Adrenal gland (tissue), 12 donors: ENCODE measurements around the gene GTF2A1. TPM values are rescaled to one million over a fixed set of nuclear protein-coding genes. Genes with fewer than 3 reads are reported as not detected.

Experiments
- DNase-seq, 7 donors: peaks; one replicate each; pipeline ENCODE4 v3.0.0-alpha.2; 2019 to 2020
- H3K27ac ChIP-seq, 5 donors: fragments of 200-600 bp; sonication (generic) in 4 of 5; 1 replicate in 3 of 5; 2 replicates in 2 of 5; pipeline versions ENCODE4 v1.5.1 to v1.8.0; 2016 to 2020; ENCODE audit warnings: mild to moderate bottlenecking in 1 of 5
- H3K27me3 ChIP-seq: fragments of 200-600 bp; 2 replicates; pipeline ENCODE4 v1.8.0; 2021
- H3K36me3 ChIP-seq, 2 donors: fragments of 200-600 bp; replicated peaks in 1 of 2; 1 replicate in 1 of 2; 2 replicates in 1 of 2; pipeline versions ENCODE4 v1.5.1 to v1.8.0; 2018 to 2022
- H3K4me1 ChIP-seq, 2 donors: fragments of 200-600 bp; replicated peaks in 1 of 2; 1 replicate in 1 of 2; 2 replicates in 1 of 2; pipeline versions ENCODE4 v1.5.1 to v1.8.0; 2018 to 2021
- H3K4me3 ChIP-seq, 4 donors: fragments of 200-600 bp; sonication (generic) in 3 of 4; one replicate each; pipeline ENCODE4 v1.5.1; 2016 to 2018
- H3K9me3 ChIP-seq, 3 donors: fragments of 200-600 bp; sonication (generic) in 1 of 3; replicated peaks in 1 of 3; 1 replicate in 2 of 3; 2 replicates in 1 of 3; pipeline versions ENCODE4 v1.5.1 to v1.8.0; 2016 to 2021
- CTCF ChIP-seq, 6 experiments: fragments of 450-650 bp in 4 of 6; fragments of 200-600 bp in 2 of 6; sonication (generic) in 1 of 6; IDR thresholded peaks; 1 replicate in 5 of 6; 2 replicates in 1 of 6; pipeline versions ENCODE4 v1.5.1 to v1.8.0; 2016 to 2021; ENCODE audit warnings: antibody characterized with exemption in 6 of 6, mild to moderate bottlenecking in 2 of 6, moderate library complexity in 1 of 6
- POLR2A ChIP-seq, 2 donors: fragments of 450-650 bp; IDR thresholded peaks; one replicate each; pipeline ENCODE4 v1.6.1; 2017; ENCODE audit warnings: antibody characterized with exemption in 2 of 2, mild to moderate bottlenecking in 2 of 2, moderate library complexity in 1 of 2
- WGBS, 4 donors: extraction: QIAGEN DNeasy Blood & Tissue Kit in 2 of 4; methylation state at CpG; one replicate each; pipeline versions ENCODE4 v1.1.5 to v1.1.7; 2013 to 2017; 5-methylcytosine and 5-hydroxymethylcytosine counted together
- intact Hi-C, 2 donors: fragments of 100-400 bp; cut with DNase I; formaldehyde crosslinking; loops; one replicate each; pipeline versions ENCODE4 v1.14.1 to v1.15.0; 2022 to 2023
- polyA plus RNA-seq, 3 donors: library from polyadenylated mRNA; stranded (reverse); fragments of 200-250 nt in 2 of 3; fragments of 350-450 nt in 1 of 3; fragmentation: Illumina TruSeq in 1 of 3; extraction: RNeasy Lipid Tissue Mini Kit (QIAGEN cat#74804) in 1 of 3; gene quantifications; one replicate each; pipeline ENCODE4 v1.2.3, GENCODE V29; 2013 to 2014
- total RNA-seq, 9 donors: library from RNA; depleted of rRNA in 4 of 9; stranded (reverse); fragments of >200 nt in 4 of 9; fragments of 120-200 nt in 1 of 9; fragmentation: NEBNext Ultra II Directional in 1 of 9; extraction: Animal tissue kit (Norgen Biotek cat#: 25700) in 1 of 9; gene quantifications; one replicate each; pipeline versions ENCODE4 v1.1.0 to v1.2.4, GENCODE V29; 2013 to 2023
- donor health status: healthy with polysubstance abuse.
- donor health status: Bipolar disorder and iron deficiency.
- donor health status: DM: yes; HTN: yes; CAD: no.
- donor health status: DM: no; HTN: no; CAD: no.
- donor health status: DM: no; HTN: no; CAD: no.
- donor health status: DM: yes; HTN: yes; CAD: no.

Gene GTF2A1
- total and polyA plus RNA-seq, 12 donors, result 4.3 to 51.4 (median 29.4) TPM

GRCh38 chr14:81143793-81144192, 77.0 kb downstream of the GTF2A1 start:
- DNase-seq, result no peak
- no peaks in the 10 kb centered on the region for H3K9me3 ChIP-seq
- no peaks in the 10 kb centered on the region for H3K36me3 ChIP-seq
- no peak overlapping the region for H3K4me3 ChIP-seq
- no peak overlapping the region for H3K27ac ChIP-seq
- 92 to 96% (median 94%) methylated on average over 8 of the region's 8 CpGs for WGBS, 4 donors
- H3K27me3 ChIP-seq, result no peaks in the 10 kb centered on the region
- TF ChIP-seq CTCF (IDR thresholded peaks at IDR 0.05), result no peak
- no peak for TF ChIP-seq POLR2A (IDR thresholded peaks at IDR 0.05)
- peaks cover 6 to 13% of the 10 kb centered on the region in 2 donors for H3K4me1 ChIP-seq
- intact Hi-C loops, result no loop called here

DNA sequence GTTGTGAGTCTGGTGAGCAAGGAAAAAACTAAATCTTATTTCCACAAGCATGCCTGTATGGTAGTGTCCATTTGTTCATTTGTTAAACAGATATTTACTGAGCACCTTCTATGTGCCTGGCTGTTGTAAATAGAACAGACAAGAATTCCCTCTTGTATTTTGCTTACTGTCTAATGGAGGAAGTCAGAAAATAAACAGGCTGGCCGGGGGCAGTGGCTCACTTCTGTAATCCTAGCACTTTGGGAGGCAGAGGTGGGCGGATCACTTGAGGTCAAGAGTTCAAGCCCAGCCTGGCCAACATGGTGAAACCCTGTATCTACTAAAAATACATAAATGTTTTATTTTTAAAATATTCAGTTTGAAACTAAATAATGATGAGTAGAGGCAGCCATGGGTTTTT, 79.3 kb downstream of the GTF2A1 start:
- no peak for DNase-seq
- H3K27me3 ChIP-seq, result no peaks in the 10 kb centered on the region
- H3K4me3 ChIP-seq, result no peak overlapping the region
- no peak overlapping the region for H3K27ac ChIP-seq
- WGBS, 4 donors, result 68 to 77% (median 70%) methylated on average over 2 of the region's 2 CpGs
- no peaks in the 10 kb centered on the region for H3K9me3 ChIP-seq
- intact Hi-C loops, result no loop called here
- H3K4me1 ChIP-seq, result peaks cover 6 to 13% of the 10 kb centered on the region in 2 donors
- TF ChIP-seq CTCF (IDR thresholded peaks at IDR 0.05), result no peak
- H3K36me3 ChIP-seq, result no peaks in the 10 kb centered on the region

GRCh38 chr14:81138429-81138828, 82.3 kb downstream of the GTF2A1 start:
- peaks cover 0 to 6% (median 0%) of the 10 kb centered on the region in 3 donors for H3K9me3 ChIP-seq
- H3K4me1 ChIP-seq, result no peaks in the 10 kb centered on the region
- intact Hi-C loops, result no loop called here
- 82 to 86% (median 83%) methylated on average over 6 of the region's 6 CpGs for WGBS, 4 donors
- no peaks in the 10 kb centered on the region for H3K27me3 ChIP-seq
- no peak overlapping the region for H3K4me3 ChIP-seq
- no peak for TF ChIP-seq CTCF (IDR thresholded peaks at IDR 0.05)
- no peak for TF ChIP-seq POLR2A (IDR thresholded peaks at IDR 0.05)
- DNase-seq, result no peak
- H3K27ac ChIP-seq, result no peak overlapping the region
- H3K36me3 ChIP-seq, result no peaks in the 10 kb centered on the region

- H3K4me3 ChIP-seq, result no peak overlapping the region
- 43 to 58% (median 52%) methylated on average over 2 of the region's 2 CpGs for WGBS, 4 donors
- TF ChIP-seq POLR2A (IDR thresholded peaks at IDR 0.05) (no peak), CTCF (IDR thresholded peaks at IDR 0.05) (no peak)
- H3K27ac ChIP-seq, result no peak overlapping the region
- intact Hi-C loops, result no loop called here
- peak; percentile 42 to 79 (median 71) for DNase-seq
- no peaks in the 10 kb centered on the region for H3K4me1 ChIP-seq
- H3K36me3 ChIP-seq, result no peaks in the 10 kb centered on the region
- H3K9me3 ChIP-seq, result peaks cover 0 to 6% (median 0%) of the 10 kb centered on the region in 3 donors
- H3K27me3 ChIP-seq, result no peaks in the 10 kb centered on the region
Observed at GRCh38 chr14:81137316-81137715, 83.4 kb downstream of the GTF2A1 start.
